Caco-2 (cell line): ENCODE measurements around the gene HIVEP2. TPM values are rescaled to one million over a fixed set of nuclear protein-coding genes. Genes with fewer than 3 reads are reported as not detected.

ENCODE experiments used
- BruUV-seq: library from RNA; stranded (reverse); fragments of 400-500 nt; replicated peaks from 2 replicates; lab custom pipeline; 2021; lab: Mats Ljungman, UMichigan
- CTCF ChIA-PET: fragments of 300-600 bp; sonication (Branson Sonifier 250); formaldehyde crosslinking; loops from one replicate; lab custom pipeline; 2022; ENCODE audit warnings: antibody characterized with exemption; lab: Charles Lee
- POLR2A ChIA-PET: fragments of 300-600 bp; sonication (Branson Sonifier 250); formaldehyde crosslinking; loops from one replicate; lab custom pipeline; 2022; ENCODE audit warnings: antibody characterized with exemption; lab: Charles Lee
- DNase-seq, 2 experiments: peaks; one replicate each; pipeline versions ENCODE4 v3.0.0 to v3.0.0-alpha.2; 2020 to 2022
- H3K27me3 ChIP-seq: replicated peaks from 2 replicates; pipeline ENCODE4 v1.6.0; 2011; ENCODE audit warnings: low read length; ENCODE audit not compliant: control insufficient read depth, insufficient read depth
- H3K36me3 ChIP-seq: 2 replicates; pipeline ENCODE4 v1.5.1; 2011; ENCODE audit warnings: low read length; ENCODE audit not compliant: control insufficient read depth, insufficient read depth
- H3K4me1 ChIP-seq: fragments of 250-450 bp; sonication (Bioruptor Pico); 2 replicates; pipeline ENCODE4 v1.5.1; 2020; ENCODE audit warnings: mild to moderate bottlenecking
- H3K4me3 ChIP-seq: 2 replicates; pipeline ENCODE4 v1.5.1; 2011; ENCODE audit warnings: low read depth, mild to moderate bottlenecking, control low read depth, low read length
- H3K9me3 ChIP-seq: fragments of 250-450 bp; sonication (Bioruptor Pico); 2 replicates; pipeline ENCODE4 v1.5.1; 2020; ENCODE audit warnings: mild to moderate bottlenecking, moderate library complexity
- H3K27ac Mint-ChIP-seq: one replicate; pipeline ENCODE4 v1.8.0; 2022; ENCODE audit warnings: mixed read lengths; ENCODE audit not compliant: unreplicated experiment
- H3K27me3 Mint-ChIP-seq: one replicate; pipeline ENCODE4 v1.8.0; 2022; ENCODE audit warnings: mixed read lengths; ENCODE audit not compliant: insufficient read depth, unreplicated experiment
- H3K36me3 Mint-ChIP-seq: one replicate; pipeline ENCODE4 v1.8.0; 2022; ENCODE audit warnings: mild to moderate bottlenecking, mixed read lengths; ENCODE audit not compliant: insufficient read depth, unreplicated experiment
- H3K4me1 Mint-ChIP-seq: one replicate; pipeline ENCODE4 v1.8.0; 2022; ENCODE audit warnings: low read depth, mixed read lengths; ENCODE audit not compliant: unreplicated experiment
- H3K4me3 Mint-ChIP-seq: one replicate; pipeline ENCODE4 v1.8.0; 2022; ENCODE audit warnings: mild to moderate bottlenecking, moderate library complexity, mixed read lengths; ENCODE audit not compliant: unreplicated experiment
- H3K9me3 Mint-ChIP-seq: one replicate; pipeline ENCODE4 v1.8.0; 2022; ENCODE audit warnings: mixed read lengths; ENCODE audit not compliant: unreplicated experiment
- CTCF ChIP-seq, 2 experiments: fragments of 200-600 bp in 1 of 2; IDR thresholded peaks; 1 replicate in 1 of 2; 2 replicates in 1 of 2; pipeline versions ENCODE4 v1.5.1 to v1.8.0; 2011 to 2022; ENCODE audit warnings: antibody characterized with exemption in 1 of 2, control low read depth in 1 of 2, inconsistent platforms in 1 of 2, low read depth in 1 of 2, low read length in 1 of 2, mild to moderate bottlenecking in 1 of 2, moderate library complexity in 1 of 2; ENCODE audit not compliant: insufficient read depth in 1 of 2, severe bottlenecking in 1 of 2, unreplicated experiment in 1 of 2
- intact Hi-C: fragments of 100-400 bp; cut with micrococcal nuclease; formaldehyde crosslinking; loops from one replicate; pipeline ENCODE4 v1.10.0; 2022; ENCODE audit not compliant: unreplicated experiment
- total RNA-seq: library from RNA; stranded (reverse); gene quantifications from 2 replicates; pipeline ENCODE4 v1.2.3, GENCODE V29; 2022

The HIVEP2 gene
- total RNA-seq, 1 experiment from 2014 or later: 1.0 TPM

GRCh38 chr6:142842418-142843261, 102.3 kb downstream of the HIVEP2 start:
- H3K36me3 ChIP-seq: no peaks in the 10 kb centered on the region
- BruUV-seq: no TSS peak
- no peaks in the 10 kb centered on the region for H3K9me3 ChIP-seq
- no peak overlapping the region for H3K4me3 ChIP-seq
- intact Hi-C loops: no loop called here
- no peaks in the 10 kb centered on the region for H3K27me3 Mint-ChIP-seq
- ChIA-PET CTCF (no interaction called here), POLR2A (no interaction called here)
- H3K36me3 Mint-ChIP-seq: no peaks in the 10 kb centered on the region
- no peak for TF ChIP-seq CTCF (IDR thresholded peaks at IDR 0.05; ENCODE audit: insufficient read depth in 1 of 2, low read depth in 1 of 2, low read length in 1 of 2, severe bottlenecking in 1 of 2, unreplicated experiment in 1 of 2)
- H3K4me1 Mint-ChIP-seq: no peaks in the 10 kb centered on the region
- H3K9me3 Mint-ChIP-seq: no peaks in the 10 kb centered on the region
- H3K4me3 Mint-ChIP-seq: no peak overlapping the region
- H3K27ac Mint-ChIP-seq: no peak overlapping the region
- H3K4me1 ChIP-seq: peaks cover 19% of the 10 kb centered on the region
- no peak for DNase-seq
- H3K27me3 ChIP-seq: no peaks in the 10 kb centered on the region

DNA sequence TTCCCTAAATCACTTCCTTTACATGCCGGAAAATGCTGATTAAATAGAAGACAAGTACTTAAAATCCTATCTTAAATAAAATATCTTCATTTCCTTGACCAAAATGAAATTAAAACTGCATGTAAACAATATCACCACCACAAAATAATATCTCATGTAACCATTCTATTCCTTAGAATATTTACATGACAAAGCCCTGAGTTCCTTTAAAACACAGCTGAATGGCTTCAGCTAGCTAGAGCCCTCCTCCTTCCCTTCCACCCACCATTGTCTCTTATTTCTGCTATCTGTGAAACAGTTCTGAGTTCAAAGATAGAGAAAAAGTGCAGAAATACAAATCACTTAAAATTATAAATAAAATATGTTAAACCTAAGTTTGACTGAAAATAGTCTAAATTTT, 103.1 kb downstream of the HIVEP2 start:
- ChIA-PET CTCF (no interaction called here), POLR2A (no interaction called here)
- intact Hi-C loops: no loop called here
- no peaks in the 10 kb centered on the region for H3K36me3 ChIP-seq
- no peak overlapping the region for H3K4me3 ChIP-seq
- Mint-ChIP-seq H3K36me3 (no peaks in the 10 kb centered on the region), H3K27ac (no peak overlapping the region), H3K4me1 (no peaks in the 10 kb centered on the region), H3K9me3 (no peaks in the 10 kb centered on the region), H3K4me3 (no peak overlapping the region), H3K27me3 (no peaks in the 10 kb centered on the region)
- TF ChIP-seq CTCF (IDR thresholded peaks at IDR 0.05; ENCODE audit: insufficient read depth in 1 of 2, low read depth in 1 of 2, low read length in 1 of 2, severe bottlenecking in 1 of 2, unreplicated experiment in 1 of 2): no peak
- no peaks in the 10 kb centered on the region for H3K27me3 ChIP-seq
- BruUV-seq: no TSS peak
- no peaks in the 10 kb centered on the region for H3K9me3 ChIP-seq
- peaks cover 19% of the 10 kb centered on the region for H3K4me1 ChIP-seq
- no peak for DNase-seq

GRCh38 chr6:142839686-142840040, 105.3 kb downstream of the HIVEP2 start:
- H3K36me3 ChIP-seq: no peaks in the 10 kb centered on the region
- H3K4me3 ChIP-seq: no peak overlapping the region
- BruUV-seq: no TSS peak
- CTCF ChIA-PET: no interaction called here
- DNase-seq: no peak
- Mint-ChIP-seq H3K9me3 (no peaks in the 10 kb centered on the region), H3K4me1 (no peaks in the 10 kb centered on the region), H3K4me3 (no peak overlapping the region), H3K27ac (no peak overlapping the region), H3K36me3 (no peaks in the 10 kb centered on the region), H3K27me3 (no peaks in the 10 kb centered on the region)
- POLR2A ChIA-PET: no interaction called here
- intact Hi-C loops: no loop called here
- 0 out of 2 replicates have a peak, but pooled peaks cover 4% of the 10 kb centered on the region for H3K4me1 ChIP-seq
- no peak for TF ChIP-seq CTCF (IDR thresholded peaks at IDR 0.05; ENCODE audit: insufficient read depth in 1 of 2, low read depth in 1 of 2, low read length in 1 of 2, severe bottlenecking in 1 of 2, unreplicated experiment in 1 of 2)
- H3K9me3 ChIP-seq: no peaks in the 10 kb centered on the region
- no peaks in the 10 kb centered on the region for H3K27me3 ChIP-seq
